ENCODE measurements around the gene HSPA12A. TPM values are rescaled to one million over a fixed set of nuclear protein-coding genes. Genes with fewer than 3 reads are reported as not detected.

Gene HSPA12A
- total and polyA plus RNA-seq, 9 of the 15 experiments (the other 6 are each of a cell fraction or from before 2014, with no cell fraction given), result 0.01 to 0.18 (median 0.04) TPM; not detected in 4

GRCh38 chr10:116654816-116655215, 87.5 kb downstream of the HSPA12A start:
- Histone ChIP-seq H3K4me1 (replicated peaks in 1 of 2; ENCODE audit: control insufficient read depth in 2 of 2, insufficient read depth in 2 of 2, low read length in 2 of 2) (no peaks in the 10 kb centered on the region), H3K79me2 (ENCODE audit: control insufficient read depth, insufficient read depth, low read length) (no peaks in the 10 kb centered on the region), H3K9ac (ENCODE audit: insufficient read depth in 1 of 2, low read depth in 2 of 2, low read length in 2 of 2) (no peak overlapping the region), H3K27me3 (ENCODE audit: control insufficient read depth in 2 of 2, insufficient read depth in 2 of 2, low read length in 2 of 2) (no peaks in the 10 kb centered on the region; a peak in 1 of 5 replicates), H2AFZ (ENCODE audit: low read depth, low read length) (no peak overlapping the region), H3K27ac (ENCODE audit: extremely low read depth, low read depth, low read length) (no peak overlapping the region), H4K20me1 (replicated peaks; ENCODE audit: control insufficient read depth, insufficient read depth, low read length) (no peaks in the 10 kb centered on the region), H3K4me3 (no peak overlapping the region), H3K36me3 (ENCODE audit: control insufficient read depth, insufficient read depth, low read length) (no peaks in the 10 kb centered on the region), H3K9me3 (replicated peaks; ENCODE audit: control insufficient read depth, insufficient read depth, low read depth, low read length) (no peaks in the 10 kb centered on the region), H3K4me2 (ENCODE audit: insufficient read depth, low read length) (no peak overlapping the region), H3K9me1 (ENCODE audit: control insufficient read depth, insufficient read depth, low read length) (no peaks in the 10 kb centered on the region)
- ChIA-PET POLR2A (no interaction called here), CTCF (ENCODE audit: low intra/inter-chr PET ratio) (no interaction called here)
- FAIRE-seq (no peak), ATAC-seq (0 out of 3 replicates have a peak, but pooled peaks have one; percentile 45), DNase-seq (ENCODE audit: extremely low read depth in 1 of 4, low spot score in 3 of 4) (peak in 2 of 4 experiments; percentile 16 to 20)
- WGBS (ENCODE audit: insufficient coverage, low coverage, missing lambda C conversion rate), result 2% methylated on average over 4 of the region's 4 CpGs
- BruUV-seq (replicated peaks), result no TSS peak
- in situ Hi-C loops (cut with MboI), result no loop called here
- TF ChIP-seq VEZF1 (CRISPR knock-in tag; IDR thresholded peaks at IDR 0.05), result no peak
- TF ChIP-seq CTCF (IDR thresholded peaks at IDR 0.05 in 2 of 3, conservative IDR thresholded peaks at IDR 0.05 in 1 of 3; ENCODE audit: insufficient read depth in 2 of 3, low read depth in 1 of 3, low read length in 3 of 3), result 0 out of 6 replicates have a peak, but pooled peaks of 1 of the 3 experiments have one; percentile 36
- intact Hi-C loops (cut with micrococcal nuclease), result no loop called here

Data from K562 (cell line).